ENCODE measurements around the gene WDR75.

Gene WDR75

GRCh38 chr2:189440947-189441708 lies at the start of gene WDR75:
Gene WDR75 (plus strand): TSS chr2:189441474. CDS start chr2:189441493, 19 bp downstream.
- Histone ChIP-seq H3K9ac (ENCODE audit: low read depth, low read length) (peak within 1 kb of the TSS; percentile 95), H3K36me3 (ENCODE audit: control insufficient read depth, insufficient read depth, low read length) (peaks cover 27% of the 10 kb centered on the region), H3K27ac (ENCODE audit: low read depth, low read length) (peak within 1 kb of the TSS; percentile 89), H3K4me3 (ENCODE audit: low read depth, low read length) (peak within 1 kb of the TSS; percentile 99), H3K9me3 (ENCODE audit: control insufficient read depth, insufficient read depth, low read length) (no peaks in the 10 kb centered on the region), H3K4me1 (ENCODE audit: control insufficient read depth, insufficient read depth, low read length) (no peaks in the 10 kb centered on the region; the same call in 1 of the 2 replicates), H3K27me3 (ENCODE audit: control insufficient read depth, insufficient read depth, low read length) (no peaks in the 10 kb centered on the region)

GRCh38 chr2:189393440-189394111 lies 47.7 kb upstream of the WDR75 start:
- Histone ChIP-seq H3K9ac (ENCODE audit: low read depth, low read length) (no peak overlapping the region), H3K27me3 (ENCODE audit: control insufficient read depth, insufficient read depth, low read length) (no peaks in the 10 kb centered on the region), H3K9me3 (ENCODE audit: control insufficient read depth, insufficient read depth, low read length) (no peaks in the 10 kb centered on the region), H3K36me3 (ENCODE audit: control insufficient read depth, insufficient read depth, low read length) (no peaks in the 10 kb centered on the region), H3K27ac (ENCODE audit: low read depth, low read length) (no peak overlapping the region), H3K4me1 (ENCODE audit: control insufficient read depth, insufficient read depth, low read length) (no peaks in the 10 kb centered on the region), H3K4me3 (ENCODE audit: low read depth, low read length) (no peak overlapping the region)

- Histone ChIP-seq H3K36me3 (ENCODE audit: control insufficient read depth, insufficient read depth, low read length) (no peaks in the 10 kb centered on the region), H3K4me3 (ENCODE audit: low read depth, low read length) (no peak overlapping the region), H3K27ac (ENCODE audit: low read depth, low read length) (no peak overlapping the region), H3K4me1 (ENCODE audit: control insufficient read depth, insufficient read depth, low read length) (no peaks in the 10 kb centered on the region), H3K9ac (ENCODE audit: low read depth, low read length) (no peak overlapping the region), H3K27me3 (ENCODE audit: control insufficient read depth, insufficient read depth, low read length) (no peaks in the 10 kb centered on the region), H3K9me3 (ENCODE audit: control insufficient read depth, insufficient read depth, low read length) (no peaks in the 10 kb centered on the region)
These were observed 46.7 kb upstream of the WDR75 start for GRCh38 chr2:189394525-189394924.

GRCh38 chr2:189402932-189403331 lies 38.3 kb upstream of the WDR75 start:
- no peak overlapping the region for H3K9ac ChIP-seq (ENCODE audit: low read depth, low read length)
- H3K9me3 ChIP-seq (ENCODE audit: control insufficient read depth, insufficient read depth, low read length), result no peaks in the 10 kb centered on the region
- no peaks in the 10 kb centered on the region for H3K36me3 ChIP-seq (ENCODE audit: control insufficient read depth, insufficient read depth, low read length)
- no peaks in the 10 kb centered on the region for H3K27me3 ChIP-seq (ENCODE audit: control insufficient read depth, insufficient read depth, low read length)
- H3K27ac ChIP-seq (ENCODE audit: low read depth, low read length), result no peak overlapping the region
- no peak overlapping the region for H3K4me3 ChIP-seq (ENCODE audit: low read depth, low read length)
- peaks cover 15% of the 10 kb centered on the region for H3K4me1 ChIP-seq (ENCODE audit: control insufficient read depth, insufficient read depth, low read length)

GRCh38 chr2:189406586-189407233 lies 34.6 kb upstream of the WDR75 start:
- Histone ChIP-seq H3K27ac (ENCODE audit: low read depth, low read length) (no peak overlapping the region), H3K9ac (ENCODE audit: low read depth, low read length) (no peak overlapping the region), H3K4me3 (ENCODE audit: low read depth, low read length) (no peak overlapping the region), H3K27me3 (ENCODE audit: control insufficient read depth, insufficient read depth, low read length) (no peaks in the 10 kb centered on the region), H3K4me1 (ENCODE audit: control insufficient read depth, insufficient read depth, low read length) (peaks cover 18% of the 10 kb centered on the region), H3K36me3 (ENCODE audit: control insufficient read depth, insufficient read depth, low read length) (no peaks in the 10 kb centered on the region), H3K9me3 (ENCODE audit: control insufficient read depth, insufficient read depth, low read length) (no peaks in the 10 kb centered on the region)

- H3K9me3 ChIP-seq (ENCODE audit: control insufficient read depth, insufficient read depth, low read length), result no peaks in the 10 kb centered on the region
- no peaks in the 10 kb centered on the region for H3K27me3 ChIP-seq (ENCODE audit: control insufficient read depth, insufficient read depth, low read length)
- peaks cover 18% of the 10 kb centered on the region for H3K4me1 ChIP-seq (ENCODE audit: control insufficient read depth, insufficient read depth, low read length)
- no peak overlapping the region for H3K27ac ChIP-seq (ENCODE audit: low read depth, low read length)
- H3K4me3 ChIP-seq (ENCODE audit: low read depth, low read length), result no peak overlapping the region
- no peaks in the 10 kb centered on the region for H3K36me3 ChIP-seq (ENCODE audit: control insufficient read depth, insufficient read depth, low read length)
- H3K9ac ChIP-seq (ENCODE audit: low read depth, low read length), result no peak overlapping the region
These were observed 33.7 kb upstream of the WDR75 start for GRCh38 chr2:189407281-189408209.

- no peak overlapping the region for H3K27ac ChIP-seq (ENCODE audit: low read depth, low read length)
- H3K4me1 ChIP-seq (ENCODE audit: control insufficient read depth, insufficient read depth, low read length), result peaks cover 18% of the 10 kb centered on the region
- H3K27me3 ChIP-seq (ENCODE audit: control insufficient read depth, insufficient read depth, low read length), result no peaks in the 10 kb centered on the region
- no peak overlapping the region for H3K4me3 ChIP-seq (ENCODE audit: low read depth, low read length)
- no peak overlapping the region for H3K9ac ChIP-seq (ENCODE audit: low read depth, low read length)
- H3K36me3 ChIP-seq (ENCODE audit: control insufficient read depth, insufficient read depth, low read length), result no peaks in the 10 kb centered on the region
- no peaks in the 10 kb centered on the region for H3K9me3 ChIP-seq (ENCODE audit: control insufficient read depth, insufficient read depth, low read length)
These were observed 33.0 kb upstream of the WDR75 start for GRCh38 chr2:189408294-189408693.

- Histone ChIP-seq H3K9me3 (ENCODE audit: control insufficient read depth, insufficient read depth, low read length) (no peaks in the 10 kb centered on the region), H3K36me3 (ENCODE audit: control insufficient read depth, insufficient read depth, low read length) (no peaks in the 10 kb centered on the region), H3K9ac (ENCODE audit: low read depth, low read length) (no peak overlapping the region), H3K27me3 (ENCODE audit: control insufficient read depth, insufficient read depth, low read length) (no peaks in the 10 kb centered on the region), H3K4me1 (ENCODE audit: control insufficient read depth, insufficient read depth, low read length) (peaks cover 18% of the 10 kb centered on the region), H3K4me3 (ENCODE audit: low read depth, low read length) (no peak overlapping the region), H3K27ac (ENCODE audit: low read depth, low read length) (no peak overlapping the region)
These were observed 32.1 kb upstream of the WDR75 start for GRCh38 chr2:189409131-189409530.

GRCh38 chr2:189409647-189410046 lies 31.6 kb upstream of the WDR75 start:
- Histone ChIP-seq H3K4me1 (ENCODE audit: control insufficient read depth, insufficient read depth, low read length) (peaks cover 18% of the 10 kb centered on the region), H3K27me3 (ENCODE audit: control insufficient read depth, insufficient read depth, low read length) (no peaks in the 10 kb centered on the region), H3K36me3 (ENCODE audit: control insufficient read depth, insufficient read depth, low read length) (no peaks in the 10 kb centered on the region), H3K9me3 (ENCODE audit: control insufficient read depth, insufficient read depth, low read length) (no peaks in the 10 kb centered on the region), H3K27ac (ENCODE audit: low read depth, low read length) (no peak overlapping the region), H3K9ac (ENCODE audit: low read depth, low read length) (no peak overlapping the region), H3K4me3 (ENCODE audit: low read depth, low read length) (no peak overlapping the region)

GRCh38 chr2:189411860-189412259 lies 29.4 kb upstream of the WDR75 start:
- peaks cover 14% of the 10 kb centered on the region for H3K4me1 ChIP-seq (ENCODE audit: control insufficient read depth, insufficient read depth, low read length)
- no peak overlapping the region for H3K27ac ChIP-seq (ENCODE audit: low read depth, low read length)
- no peak overlapping the region for H3K4me3 ChIP-seq (ENCODE audit: low read depth, low read length)
- H3K27me3 ChIP-seq (ENCODE audit: control insufficient read depth, insufficient read depth, low read length), result no peaks in the 10 kb centered on the region
- no peak overlapping the region for H3K9ac ChIP-seq (ENCODE audit: low read depth, low read length)
- no peaks in the 10 kb centered on the region for H3K9me3 ChIP-seq (ENCODE audit: control insufficient read depth, insufficient read depth, low read length)
- no peaks in the 10 kb centered on the region for H3K36me3 ChIP-seq (ENCODE audit: control insufficient read depth, insufficient read depth, low read length)
